Ishikawa (cell line): ENCODE data around the gene C16orf82.
A peak's percentile ranks its signal among the peaks of the same experiment; 100 is the strongest.

ENCODE experiments used
- CEBPB ChIP-seq: IDR thresholded peaks from 2 replicates; pipeline ENCODE4 v1.6.1; 2012
- CREB1 ChIP-seq: IDR thresholded peaks from 2 replicates; pipeline ENCODE4 v1.6.1; 2012; ENCODE audit warnings: low read depth
- EGR1 ChIP-seq: IDR thresholded peaks from 2 replicates; pipeline ENCODE4 v1.6.1; 2012
- EP300 ChIP-seq: IDR thresholded peaks from 2 replicates; pipeline ENCODE4 v1.6.1; 2012; ENCODE audit warnings: borderline replicate concordance
- FOXM1 ChIP-seq: IDR thresholded peaks from 2 replicates; pipeline ENCODE4 v1.6.1; 2012; ENCODE audit warnings: low read depth, borderline replicate concordance
- MAX ChIP-seq: IDR thresholded peaks from 2 replicates; pipeline ENCODE4 v1.6.1; 2012
- NFIC ChIP-seq: IDR thresholded peaks from 2 replicates; pipeline ENCODE4 v1.6.1; 2012
- RAD21 ChIP-seq: IDR thresholded peaks from 2 replicates; pipeline ENCODE4 v1.6.1; 2012; ENCODE audit warnings: low read depth
- REST ChIP-seq: IDR thresholded peaks from 2 replicates; pipeline ENCODE4 v1.6.1; 2012; ENCODE audit warnings: low read depth, mild to moderate bottlenecking
- TAF1 ChIP-seq: IDR thresholded peaks from 2 replicates; pipeline ENCODE4 v1.6.1; 2012; ENCODE audit warnings: low read depth, mild to moderate bottlenecking
- TCF12 ChIP-seq: IDR thresholded peaks from 2 replicates; pipeline ENCODE4 v1.6.1; 2012; ENCODE audit warnings: low read depth
- TEAD4 ChIP-seq: IDR thresholded peaks from 2 replicates; pipeline ENCODE4 v1.6.1; 2012
- USF1 ChIP-seq: IDR thresholded peaks from 2 replicates; pipeline ENCODE4 v1.6.1; 2012
- YY1 ChIP-seq: IDR thresholded peaks from 2 replicates; pipeline ENCODE4 v1.6.1; 2012; ENCODE audit warnings: low read depth
- ZBTB7A ChIP-seq: IDR thresholded peaks from 2 replicates; pipeline ENCODE4 v1.6.1; 2012; ENCODE audit warnings: low read depth

The C16orf82 gene

GRCh38 chr16:27070776-27071175 lies 4.0 kb downstream of the C16orf82 start:
- TF ChIP-seq YY1 (no peak), CREB1 (no peak), ZBTB7A (no peak), FOXM1 (no peak), MAX (no peak), NFIC (no peak), REST (no peak)

- no peak for TF ChIP-seq MAX
- no peak for TF ChIP-seq TCF12
- no peak for TF ChIP-seq YY1
- TF ChIP-seq TAF1 = no peak
- no peak for TF ChIP-seq ZBTB7A
- TF ChIP-seq REST = no peak
- TF ChIP-seq RAD21 = no peak
- TF ChIP-seq EGR1 = no peak
- TF ChIP-seq FOXM1 = no peak
Observed at GRCh38 chr16:27073733-27074132, 7.0 kb downstream of the C16orf82 start.

- TF ChIP-seq USF1 (no peak), CEBPB (no peak), RAD21 (0 out of 2 replicates have a peak, but pooled peaks have one; percentile 18), CREB1 (no peak), REST (no peak), EGR1 (no peak), MAX (no peak), YY1 (no peak)
Observed at GRCh38 chr16:27080895-27081294, 14.2 kb downstream of the C16orf82 start.

GRCh38 chr16:27083861-27084261 lies 17.1 kb downstream of the C16orf82 start:
- TF ChIP-seq YY1 = no peak
- TF ChIP-seq CEBPB = no peak
- no peak for TF ChIP-seq RAD21
- no peak for TF ChIP-seq CREB1
- TF ChIP-seq TAF1 = no peak
- TF ChIP-seq EGR1 = no peak
- TF ChIP-seq USF1 = no peak
- no peak for TF ChIP-seq EP300
- no peak for TF ChIP-seq FOXM1

- TF ChIP-seq RAD21 = no peak
- no peak for TF ChIP-seq ZBTB7A
- TF ChIP-seq TEAD4 = no peak
- TF ChIP-seq MAX = no peak
- no peak for TF ChIP-seq REST
- TF ChIP-seq EP300 = no peak
- no peak for TF ChIP-seq EGR1
- TF ChIP-seq YY1 = no peak
- no peak for TF ChIP-seq NFIC
- TF ChIP-seq TAF1 = no peak
- TF ChIP-seq CREB1 = no peak
- TF ChIP-seq CEBPB = no peak
- TF ChIP-seq FOXM1 = no peak
- no peak for TF ChIP-seq TCF12
- no peak for TF ChIP-seq USF1
Observed at GRCh38 chr16:27084307-27085028, 17.7 kb downstream of the C16orf82 start.
